Ovary (tissue), 3 donors: ENCODE data around the gene CHRNA1.

Experiments
- CTCF ChIP-seq, 3 donors: fragments of 450-650 bp in 2 of 3; fragments of 200-600 bp in 1 of 3; IDR thresholded peaks; one replicate each; pipeline versions ENCODE4 v1.5.1 to v1.8.0; 2016 to 2022; ENCODE audit warnings: antibody characterized with exemption in 3 of 3, mild to moderate bottlenecking in 1 of 3
- EP300 ChIP-seq: sonication (generic); formaldehyde crosslinking; IDR thresholded peaks from one replicate; pipeline ENCODE4 v1.6.1; 2017; ENCODE audit warnings: antibody characterized with exemption
- POLR2A ChIP-seq: fragments of 450-650 bp; IDR thresholded peaks from one replicate; pipeline ENCODE4 v1.6.1; 2017; ENCODE audit warnings: antibody characterized with exemption, mild to moderate bottlenecking, moderate library complexity
- donor health status: DM: no; HTN: no; CAD: no.

GRCh38 chr2:174789001-174789400 lies 24.7 kb upstream of the CHRNA1 start:
- no peak for TF ChIP-seq CTCF (IDR thresholded peaks at IDR 0.05)
- TF ChIP-seq POLR2A = no peak
- TF ChIP-seq EP300 = no peak
